Measurements from ENCODE around the gene MED27.
A peak's percentile ranks its signal among the peaks of the same experiment; 100 is the strongest.
"Not testable (repeated sequence)": the region's sequence is repeated elsewhere in the genome, so short reads cannot be mapped to it uniquely, and the experiment has no call there.

Gene MED27

DNA sequence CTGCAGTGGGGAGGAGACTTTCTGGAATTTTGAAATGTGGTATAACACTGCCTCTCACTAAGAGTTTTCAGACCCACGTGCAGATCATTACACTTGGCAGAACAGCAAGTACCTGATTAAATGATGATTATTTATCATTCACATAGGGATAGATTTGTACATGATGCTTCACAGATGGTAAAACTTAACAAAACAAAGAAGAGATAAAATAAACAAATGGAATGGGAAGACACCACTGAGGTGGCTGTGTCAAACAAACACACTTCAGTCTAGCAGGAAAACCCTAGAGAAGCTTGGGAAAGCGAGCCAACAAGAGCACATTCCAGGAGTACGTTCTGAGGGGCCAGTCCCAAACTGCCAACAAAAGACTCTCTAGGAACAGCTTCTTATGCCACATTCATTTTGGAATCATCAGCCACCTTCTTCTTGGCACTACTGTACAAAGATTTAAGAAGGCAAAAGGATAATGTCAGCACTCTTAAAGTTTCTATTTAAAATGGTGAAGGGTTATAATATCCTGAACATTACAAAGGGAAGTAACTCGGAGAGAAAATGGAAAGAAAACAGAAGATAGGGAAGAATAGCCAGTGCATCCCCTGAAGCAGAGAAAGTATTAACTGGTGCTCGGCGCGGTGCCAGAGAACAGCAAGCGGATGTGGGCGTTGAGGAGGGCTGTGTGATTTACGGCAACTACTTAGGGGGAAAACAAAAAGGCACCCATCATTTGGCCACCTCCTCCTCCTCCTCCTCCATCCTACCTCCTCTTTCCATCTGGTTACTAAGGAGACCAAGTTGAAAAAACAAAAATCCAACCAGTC, 1.6 kb downstream of the MED27 start:
- peak; percentile 60 for DNase-seq (ENCODE audit: low read depth)

DNA sequence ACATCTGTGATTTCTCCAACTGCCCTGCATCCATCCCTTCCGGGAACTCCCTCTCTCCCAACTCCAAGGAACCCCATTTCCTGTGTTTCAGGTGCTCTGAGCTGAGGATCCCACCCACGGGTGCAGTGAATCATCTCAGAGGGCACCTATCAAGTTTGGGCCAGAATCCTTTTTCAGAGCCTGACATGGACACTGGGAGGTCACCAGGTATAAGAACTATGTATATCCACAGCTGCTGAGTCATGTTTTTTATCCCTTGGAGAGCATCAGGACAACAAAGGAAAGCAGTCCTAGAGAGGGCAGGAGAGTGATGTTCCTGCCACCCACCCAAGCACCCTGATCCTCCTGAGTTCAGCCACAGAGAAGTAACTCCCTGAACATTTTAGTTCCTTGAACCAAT, 3.8 kb downstream of the MED27 start:
- no peak for DNase-seq (ENCODE audit: low read depth)

DNA sequence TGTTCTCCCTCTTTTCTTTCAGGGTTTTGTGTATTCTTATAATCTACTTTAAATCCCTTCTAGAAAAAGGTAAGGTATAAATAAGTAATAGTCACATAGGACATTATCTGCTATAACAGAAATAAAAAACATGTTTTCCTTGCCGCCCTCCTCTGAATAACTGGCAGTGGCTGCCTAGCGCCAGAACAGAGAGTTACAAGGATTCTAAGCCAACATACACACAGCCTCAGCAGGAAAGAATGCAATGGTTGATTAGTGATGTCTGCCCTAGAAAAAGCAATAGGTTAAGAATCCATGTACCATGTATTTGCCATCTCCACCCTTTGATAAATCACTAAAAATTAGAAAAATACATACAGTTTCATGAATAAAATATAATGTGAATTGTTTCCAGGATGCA, 4.9 kb downstream of the MED27 start:
- peak; percentile 78 for DNase-seq (ENCODE audit: low read depth)

DNA sequence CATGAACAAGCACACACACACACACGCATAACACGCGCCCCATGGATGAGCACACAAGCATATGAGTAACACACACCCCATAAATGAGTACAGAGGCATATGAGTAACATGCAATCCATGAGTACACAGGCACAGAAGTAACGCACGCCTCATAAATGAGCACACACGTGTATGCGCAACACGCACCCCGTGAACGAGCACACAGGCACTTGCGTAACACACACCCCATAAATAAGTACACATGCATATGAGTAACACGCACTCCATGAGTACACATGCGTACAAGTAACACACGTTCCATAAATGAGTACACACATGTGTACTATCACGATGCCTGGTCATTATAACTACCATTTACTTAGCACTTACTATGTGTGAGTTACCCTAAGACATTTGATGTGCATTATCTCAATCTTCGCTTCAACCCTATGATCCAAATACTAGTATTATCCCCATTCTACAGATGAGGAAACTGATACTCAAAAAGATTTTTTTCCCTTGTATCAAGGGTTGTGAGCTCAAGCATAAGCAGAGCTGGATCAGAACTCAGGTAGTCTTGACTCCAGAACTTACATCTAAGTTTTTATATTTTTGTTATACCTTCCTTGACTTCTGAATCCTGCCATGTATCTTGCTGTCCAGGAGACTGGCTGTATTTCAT, 7.7 kb downstream of the MED27 start:
- no peak for DNase-seq (ENCODE audit: low read depth)

DNA sequence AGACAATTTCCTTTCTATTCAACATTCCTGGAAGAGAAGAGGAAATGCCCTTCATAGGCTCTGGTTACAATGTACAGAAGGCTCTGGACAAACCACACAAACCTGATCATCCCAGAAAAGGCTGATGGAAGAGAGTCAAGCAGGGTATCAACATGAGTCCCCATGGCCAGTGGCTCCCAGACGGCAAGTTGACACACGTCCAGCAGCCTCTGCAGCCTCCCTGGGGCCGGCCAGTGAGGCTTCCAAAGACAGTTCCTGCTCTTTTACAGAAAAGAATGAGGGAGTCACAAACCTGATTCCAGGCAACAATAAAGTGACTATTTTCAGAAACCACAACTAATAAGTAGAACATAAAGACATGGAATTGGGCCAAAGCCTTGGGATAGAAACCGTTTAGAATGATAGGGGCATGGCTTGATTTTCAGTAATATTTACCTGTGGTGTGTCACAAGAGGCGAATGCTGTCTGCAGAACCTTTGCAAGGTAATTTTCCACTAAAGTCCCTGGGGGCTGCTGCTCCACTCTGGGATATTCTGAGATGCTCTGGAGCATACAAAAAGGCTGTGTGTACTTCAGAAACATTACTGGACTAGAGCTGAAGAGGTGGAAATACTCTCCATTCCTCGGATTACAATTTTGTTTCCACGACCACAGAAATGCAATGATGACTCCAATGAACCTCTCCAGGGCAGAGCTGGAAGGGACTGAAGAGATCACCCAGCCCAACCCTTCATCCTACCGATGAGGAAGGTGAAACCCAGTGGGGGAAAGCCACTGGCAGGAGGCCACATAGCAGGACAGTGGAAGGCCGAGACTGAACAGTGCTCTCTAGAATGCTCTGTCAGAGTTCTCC, 10.4 kb downstream of the MED27 start:
- no peak for DNase-seq (ENCODE audit: low read depth)

DNA sequence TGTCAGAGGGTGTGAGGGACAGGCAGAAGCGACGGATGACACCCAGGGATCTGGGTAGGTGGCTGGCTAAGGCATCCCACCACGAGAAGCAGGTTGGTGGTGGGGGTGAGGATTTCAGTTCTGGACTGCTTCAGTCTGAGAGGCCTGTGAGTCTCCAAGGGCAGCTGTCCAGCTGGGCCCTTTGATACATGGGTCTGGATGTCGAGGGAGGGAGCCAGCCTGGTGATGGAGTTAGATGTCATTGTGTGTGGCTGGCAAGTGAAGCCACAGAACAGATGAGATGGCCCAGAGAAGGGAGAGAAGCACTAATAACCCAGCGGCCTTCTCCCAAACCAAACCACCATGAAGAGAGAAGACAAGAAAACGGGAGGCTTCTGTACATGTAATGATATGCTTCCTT, 11.1 kb downstream of the MED27 start:
- no peak for DNase-seq (ENCODE audit: low read depth)

DNA sequence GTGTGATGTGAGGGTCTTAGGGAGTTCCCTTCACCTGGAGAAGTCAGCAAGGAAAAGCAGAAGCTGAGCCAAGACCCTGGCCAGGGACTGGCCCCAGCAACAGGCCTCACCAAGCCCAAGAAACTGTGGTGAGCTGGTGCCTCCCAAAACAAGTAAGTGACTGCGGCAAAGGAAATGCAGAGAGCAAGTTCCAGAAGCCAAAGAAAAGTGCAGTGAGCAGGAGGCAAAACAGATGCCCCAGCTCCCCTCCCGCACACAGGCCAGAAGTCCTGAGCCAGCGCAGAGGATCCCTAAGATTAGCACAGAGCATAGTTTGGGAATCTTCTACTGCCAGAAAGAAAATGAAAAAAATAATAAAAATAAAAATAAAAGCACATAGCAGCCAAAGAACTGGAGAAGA, 13.2 kb downstream of the MED27 start:
- DNase-seq (ENCODE audit: low read depth): no peak

DNA sequence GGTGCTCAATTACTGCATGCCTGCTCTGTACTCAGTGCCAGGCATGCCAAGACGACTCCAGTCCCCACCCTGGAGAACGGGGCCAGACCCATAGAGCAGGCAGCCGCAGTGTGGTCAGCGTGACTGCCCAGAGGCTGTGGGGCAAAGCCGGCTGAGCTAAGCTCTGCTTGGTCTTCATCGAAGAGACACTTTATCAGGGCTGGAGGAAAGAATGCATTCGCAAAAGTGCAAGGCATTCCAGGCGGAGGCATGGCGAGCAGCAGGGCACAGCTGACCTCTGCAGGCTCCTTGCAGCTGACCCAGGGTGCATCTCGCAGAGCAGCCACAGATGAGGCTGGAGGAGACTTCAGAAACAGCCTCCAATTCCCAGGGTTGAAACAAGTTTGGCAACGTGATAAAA, 13.6 kb downstream of the MED27 start:
- no peak for DNase-seq (ENCODE audit: low read depth)

DNA sequence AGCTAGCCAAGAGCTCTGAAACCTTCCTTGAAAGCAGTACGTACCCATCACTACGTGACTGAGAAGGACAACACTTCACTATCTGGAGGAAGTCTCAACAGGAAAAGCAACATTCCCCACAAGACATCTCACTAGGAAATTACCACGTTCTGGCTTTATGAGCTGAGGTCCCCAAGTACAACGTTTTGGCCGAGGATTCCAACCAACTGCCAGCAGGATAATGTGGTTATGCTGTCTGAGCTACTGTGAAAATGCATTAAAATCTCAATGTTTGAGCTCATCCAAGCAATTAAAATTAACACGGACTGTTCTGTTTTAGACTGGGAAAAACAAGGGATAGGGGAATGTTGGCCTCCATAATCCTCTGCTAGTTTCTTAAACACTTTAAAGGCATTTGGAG, 16.4 kb downstream of the MED27 start:
- DNase-seq (ENCODE audit: low read depth): no peak

DNA sequence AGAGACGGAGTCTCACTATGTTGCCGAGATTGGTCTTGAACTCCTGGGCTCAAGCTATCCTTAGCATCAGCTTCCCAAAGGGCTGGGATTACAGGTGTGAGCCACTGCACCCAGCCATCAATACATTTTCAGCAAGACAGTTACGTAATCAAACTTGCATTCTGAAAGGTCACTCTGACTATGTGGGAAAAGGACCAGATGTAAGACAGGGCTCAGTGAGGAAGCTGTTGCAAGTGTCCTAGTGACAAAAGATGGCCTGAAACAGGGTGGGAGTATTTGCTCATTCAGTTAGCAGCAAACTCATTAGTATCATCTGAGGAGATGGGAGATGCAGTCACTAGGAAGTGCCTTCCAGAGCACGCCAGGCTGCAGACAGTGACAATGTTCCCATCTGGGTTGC, 16.9 kb downstream of the MED27 start:
- DNase-seq (ENCODE audit: low read depth): no peak

DNA sequence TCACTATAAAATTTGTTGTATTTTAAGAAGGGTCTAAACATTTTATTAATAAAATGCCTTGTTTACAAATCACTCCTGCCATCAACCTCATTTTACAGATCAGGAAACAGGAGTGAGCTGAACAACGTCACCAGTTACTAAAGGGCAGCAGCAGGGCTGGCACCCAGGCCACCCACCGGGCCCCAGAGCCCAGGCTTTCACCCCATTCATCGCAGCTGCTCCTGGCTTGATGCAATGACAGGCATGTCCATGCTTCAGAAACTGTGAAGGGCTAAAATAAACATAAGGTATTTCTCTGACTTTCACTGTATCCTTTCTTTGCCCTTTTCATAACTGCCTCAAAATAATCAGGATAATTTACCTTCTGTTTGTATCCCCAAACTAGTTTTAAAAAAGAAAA, 18.1 kb downstream of the MED27 start:
- DNase-seq (ENCODE audit: low read depth): no peak

DNA sequence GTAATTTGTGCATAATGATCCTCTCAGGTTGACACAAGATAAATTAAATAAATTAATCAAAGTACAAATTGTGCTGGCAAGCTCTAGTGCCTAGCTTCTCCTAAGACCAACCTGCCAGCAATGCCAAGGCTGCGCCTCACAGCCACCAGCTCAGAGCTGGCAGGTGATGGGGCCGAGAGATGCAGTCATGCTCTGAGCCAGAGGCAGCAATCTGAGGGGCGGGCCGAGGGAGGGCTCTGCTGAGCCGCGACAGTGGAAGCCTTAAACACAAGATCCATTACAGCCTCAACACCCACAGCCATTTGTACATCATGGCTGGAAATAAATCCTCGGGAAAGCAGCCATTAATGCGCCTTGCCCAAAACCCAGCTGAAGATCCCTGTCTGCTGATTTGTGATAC, 20.3 kb downstream of the MED27 start:
- DNase-seq (ENCODE audit: low read depth): no peak

DNA sequence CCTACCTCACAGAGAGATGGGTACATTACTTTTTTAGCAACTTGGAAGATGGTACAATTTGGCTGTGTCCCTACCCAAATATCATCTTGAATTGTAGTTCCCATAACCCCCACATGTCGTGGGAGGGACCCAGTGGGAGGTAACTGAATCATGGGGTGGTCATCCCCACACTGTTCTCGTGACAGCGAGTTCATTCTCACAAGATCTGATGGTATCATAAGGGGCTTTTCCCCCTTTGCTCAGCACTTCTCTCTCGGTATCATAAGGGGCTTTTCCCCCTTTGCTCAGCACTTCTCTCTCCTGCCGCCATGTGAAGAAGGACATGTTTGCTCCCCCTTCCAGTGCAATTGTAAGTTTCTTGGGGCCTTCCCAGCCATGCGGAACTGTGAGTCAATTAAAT, 21.4 kb downstream of the MED27 start:
- DNase-seq (ENCODE audit: low read depth): not testable (repeated sequence)

DNA sequence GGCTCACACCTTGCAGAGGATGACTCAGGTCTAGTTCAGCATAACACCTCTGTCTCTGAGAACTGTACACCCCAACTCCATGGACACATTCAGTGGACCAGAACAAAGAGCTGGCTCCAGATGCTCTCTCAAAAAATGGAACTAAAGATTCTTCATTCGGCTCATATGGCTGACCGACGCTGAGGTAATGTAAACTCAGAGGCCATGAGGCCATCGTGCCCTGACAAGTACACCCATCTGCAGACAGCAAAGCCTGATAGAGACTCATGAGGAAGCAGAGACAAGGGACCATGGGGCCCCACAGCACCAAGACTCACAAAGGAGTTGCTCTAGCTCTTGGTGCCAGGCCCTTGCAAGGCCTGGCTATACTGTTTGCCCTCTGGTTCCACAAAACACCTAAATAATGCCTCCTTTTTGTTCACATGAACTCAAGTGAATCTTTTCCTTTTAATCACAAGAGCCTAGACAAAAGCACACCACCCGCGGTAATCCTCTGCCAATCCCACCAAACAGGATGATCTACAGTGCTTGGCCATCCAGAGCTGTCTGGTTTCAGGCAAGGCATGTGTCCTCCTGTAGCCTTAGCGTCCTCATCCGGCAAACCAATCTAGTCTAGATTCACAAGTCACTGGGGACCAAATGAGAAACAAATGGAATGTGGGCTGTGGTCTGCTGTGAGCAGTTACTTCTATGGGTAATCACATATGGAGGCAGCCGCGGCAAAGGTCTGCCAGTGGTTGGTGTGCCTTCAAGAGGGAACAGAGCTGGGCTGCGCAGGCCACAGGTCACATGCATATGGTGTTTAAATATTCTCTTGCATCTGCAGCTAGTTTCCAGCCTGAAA, 22.7 kb downstream of the MED27 start:
- no peak for DNase-seq (ENCODE audit: low read depth)

DNA sequence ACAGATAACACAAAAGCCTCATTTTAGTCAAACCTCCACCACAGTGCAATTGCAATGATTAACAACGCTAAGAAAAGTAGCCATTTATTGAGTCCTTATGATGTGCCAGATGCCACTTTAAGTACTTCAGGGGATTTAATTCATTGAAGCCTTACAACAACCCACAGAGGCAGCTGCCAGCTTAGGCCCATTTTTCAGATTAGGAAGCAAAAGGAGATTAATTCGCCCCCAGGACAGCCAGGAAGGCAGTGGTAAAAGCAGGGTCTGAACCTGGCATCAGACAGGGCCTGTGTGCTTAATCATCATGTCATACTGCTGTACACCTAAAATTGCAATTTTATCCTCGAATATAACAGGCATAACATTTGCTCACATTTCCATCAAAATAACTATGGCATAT, 23.9 kb downstream of the MED27 start:
- DNase-seq (ENCODE audit: low read depth): no peak

DNA sequence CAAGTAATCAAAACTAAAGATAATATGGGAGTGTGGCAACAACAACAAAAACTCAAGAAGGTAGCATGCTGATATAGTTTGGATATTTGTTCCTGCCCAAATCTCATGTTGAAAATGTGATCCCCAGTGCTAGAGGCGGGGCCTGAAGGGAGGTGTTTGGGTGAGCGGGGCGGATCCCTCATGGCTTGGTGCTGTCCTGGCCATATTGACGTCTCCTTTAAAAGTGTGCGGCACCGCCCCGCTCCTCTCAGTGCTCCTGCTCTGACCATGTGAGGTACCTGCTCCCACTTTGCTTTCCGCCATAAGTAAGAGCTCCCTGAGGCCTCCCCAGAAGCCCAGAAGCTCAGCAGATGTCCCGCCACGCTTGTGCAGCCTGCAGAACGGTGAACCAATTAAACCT, 25.6 kb downstream of the MED27 start:
- no peak for DNase-seq (ENCODE audit: low read depth)

DNA sequence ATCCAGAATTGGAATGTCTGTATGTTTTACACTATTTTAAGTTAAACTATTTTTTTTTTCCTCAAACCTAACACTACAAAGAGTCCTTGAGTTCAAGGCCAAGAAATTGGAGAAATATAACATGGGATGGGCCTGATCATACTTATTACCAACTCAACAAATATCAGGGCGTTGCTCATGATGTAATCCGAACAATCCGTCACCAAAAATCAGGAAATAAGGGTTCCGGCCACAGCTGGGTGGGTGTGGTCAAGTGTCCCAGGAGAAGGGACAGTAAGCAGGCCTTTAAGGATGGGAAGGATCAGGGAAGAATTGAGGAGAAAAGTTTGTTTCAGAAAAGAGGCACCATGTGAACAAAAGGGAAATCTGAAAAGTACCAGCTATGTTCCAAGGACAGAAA, 29.8 kb downstream of the MED27 start:
- no peak for DNase-seq (ENCODE audit: low read depth)

DNA sequence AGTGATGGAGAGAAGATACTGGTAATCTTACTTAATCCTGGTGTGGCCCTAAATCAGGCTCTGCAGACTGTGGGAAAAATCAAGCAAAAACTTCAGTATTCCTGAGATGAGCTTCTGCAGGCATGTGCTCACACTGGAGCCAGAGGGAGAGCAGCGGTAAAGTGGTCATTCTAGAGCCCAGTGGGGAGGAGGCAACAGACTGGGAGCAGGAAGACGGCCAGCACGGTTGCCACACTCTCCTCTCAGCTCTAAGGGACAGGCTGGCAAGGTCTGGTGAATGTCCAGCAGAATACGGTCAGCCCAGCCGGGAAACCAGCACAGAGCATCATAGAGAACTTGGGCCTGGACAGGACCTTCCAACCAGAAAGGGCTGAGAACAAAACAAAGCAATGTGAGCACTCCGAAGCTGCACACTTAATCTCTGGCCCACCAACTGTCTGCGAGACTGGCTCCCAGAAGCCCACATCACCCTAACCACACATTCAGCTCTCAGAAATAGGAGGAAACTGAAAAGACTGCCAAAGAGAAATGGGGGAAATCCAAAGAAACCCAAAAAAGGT, 30.3 kb downstream of the MED27 start:
- DNase-seq (ENCODE audit: low read depth): peak; percentile 32

DNA sequence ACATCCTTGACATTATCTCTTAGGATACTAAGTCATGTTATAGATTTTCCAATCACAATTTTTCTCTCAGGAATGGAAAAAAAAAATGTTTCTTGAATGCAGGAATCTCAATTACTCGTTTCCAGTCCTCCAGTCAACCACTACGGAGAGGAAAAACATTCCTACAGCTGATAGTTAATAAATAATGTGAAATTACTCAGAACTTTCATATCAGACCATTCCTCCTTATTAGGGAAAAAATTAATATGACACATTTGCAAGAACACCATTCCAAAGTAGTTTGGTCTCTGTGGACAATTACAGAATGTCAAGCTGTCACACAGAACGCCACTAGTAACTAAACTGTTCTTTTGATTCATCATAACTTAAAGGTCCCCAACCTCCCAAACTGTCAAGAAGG, 31.5 kb downstream of the MED27 start:
- no peak for DNase-seq (ENCODE audit: low read depth)

DNA sequence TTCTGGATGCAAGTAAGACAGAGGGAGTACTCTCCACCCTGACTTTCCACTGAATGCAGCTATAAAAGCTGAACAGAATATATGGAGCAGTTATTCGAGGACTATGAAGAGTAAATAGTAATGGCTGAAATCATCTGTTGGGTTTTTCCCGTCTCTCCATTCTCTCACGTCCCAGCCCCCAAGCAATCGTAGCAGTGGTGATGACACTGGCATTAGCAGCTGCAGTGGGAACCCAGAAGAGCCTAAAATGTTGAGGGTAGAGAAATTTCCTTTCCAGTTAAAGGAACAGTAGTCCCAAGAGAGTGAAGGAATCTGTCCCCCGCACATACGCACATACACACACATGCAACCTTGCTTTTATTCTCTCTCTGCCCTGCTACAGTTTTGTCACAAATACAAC, 33.2 kb downstream of the MED27 start:
- DNase-seq (ENCODE audit: low read depth): no peak

DNA sequence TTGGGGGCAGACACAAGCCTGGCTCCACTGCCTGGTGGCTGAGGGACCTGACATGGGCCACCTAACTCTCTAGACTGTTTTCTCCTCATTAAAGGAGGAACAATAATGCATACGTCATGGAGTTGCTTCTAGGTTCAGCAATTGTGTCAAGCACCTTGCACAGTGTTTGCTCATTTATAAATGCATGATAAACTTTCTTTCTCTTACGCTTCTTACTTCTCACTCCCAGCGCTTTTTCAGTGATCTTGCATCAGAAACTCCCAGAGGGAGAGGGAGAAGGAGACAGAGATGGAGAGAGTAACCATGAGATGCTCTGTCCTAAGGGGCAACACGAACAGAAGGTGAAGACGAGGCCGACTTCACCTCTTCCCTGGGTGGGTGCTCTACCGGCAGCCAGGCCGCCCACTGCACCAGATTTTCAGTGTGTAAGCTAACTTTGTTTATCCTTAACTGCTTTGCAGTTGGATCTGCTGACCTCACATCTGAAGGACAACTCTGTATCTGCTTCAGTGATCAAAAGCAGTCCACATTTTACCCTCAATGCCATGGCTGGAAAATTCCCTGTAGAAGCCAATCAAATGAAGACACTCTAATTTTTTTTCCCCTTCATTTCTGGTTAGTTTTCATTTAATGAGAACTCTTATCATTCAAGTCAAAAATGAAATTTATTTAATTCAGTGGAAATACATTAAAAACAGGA, 35.3 kb downstream of the MED27 start:
- DNase-seq (ENCODE audit: low read depth): no peak
